ENCODE measurements around the gene NBEA. TPM values are rescaled to one million over a fixed set of nuclear protein-coding genes. Genes with fewer than 3 reads are reported as not detected.

The NBEA gene
- total RNA-seq, 1 experiment from 2014 or later: 4.1 TPM

- no peaks in the 10 kb centered on the region for H3K27me3 ChIP-seq (ENCODE audit: insufficient read depth, low read length)
- H4K20me1 ChIP-seq (ENCODE audit: insufficient read depth): no peaks in the 10 kb centered on the region
- RAD21 ChIA-PET (ENCODE audit: low non-redundant PET in 1 of 2, low total read pairs in 2 of 2, uncharacterized antibody in 2 of 2, unreplicated experiment in 2 of 2): no interaction called here
- no peak overlapping the region for H3K4me2 ChIP-seq (ENCODE audit: low read length)
- POLR2A ChIA-PET: no interaction called here
- no peaks in the 10 kb centered on the region for H3K36me3 ChIP-seq (ENCODE audit: control insufficient read depth in 1 of 2, insufficient read depth in 2 of 2, low read length in 2 of 2)
- no peaks in the 10 kb centered on the region for H3K9me2 ChIP-seq (ENCODE audit: insufficient read depth)
- intact Hi-C loops (cut with micrococcal nuclease): no loop called here
- H3K4me1 ChIP-seq (ENCODE audit: control insufficient read depth in 1 of 2, insufficient read depth in 2 of 2, low read length in 2 of 2): no peaks in the 10 kb centered on the region
- TF ChIP-seq CEBPB (IDR thresholded peaks at IDR 0.05; ENCODE audit: low read depth): no peak
- no peak for TF ChIP-seq RAD21 (IDR thresholded peaks at IDR 0.05; ENCODE audit: low read depth)
- no peak for TF ChIP-seq ZNF274 (IDR thresholded peaks at IDR 0.05; ENCODE audit: low read depth, low read length)
- TF ChIP-seq MAX (IDR thresholded peaks at IDR 0.05): no peak
- no peak for TF ChIP-seq YY1 (IDR thresholded peaks at IDR 0.05; ENCODE audit: extremely low read depth, insufficient replicate concordance, low read depth, low read length)
- TF ChIP-seq EZH2 (IDR thresholded peaks at IDR 0.05): no peak
- TF ChIP-seq ZFX (IDR thresholded peaks at IDR 0.05): no peak
- TF ChIP-seq, protein P1, sequence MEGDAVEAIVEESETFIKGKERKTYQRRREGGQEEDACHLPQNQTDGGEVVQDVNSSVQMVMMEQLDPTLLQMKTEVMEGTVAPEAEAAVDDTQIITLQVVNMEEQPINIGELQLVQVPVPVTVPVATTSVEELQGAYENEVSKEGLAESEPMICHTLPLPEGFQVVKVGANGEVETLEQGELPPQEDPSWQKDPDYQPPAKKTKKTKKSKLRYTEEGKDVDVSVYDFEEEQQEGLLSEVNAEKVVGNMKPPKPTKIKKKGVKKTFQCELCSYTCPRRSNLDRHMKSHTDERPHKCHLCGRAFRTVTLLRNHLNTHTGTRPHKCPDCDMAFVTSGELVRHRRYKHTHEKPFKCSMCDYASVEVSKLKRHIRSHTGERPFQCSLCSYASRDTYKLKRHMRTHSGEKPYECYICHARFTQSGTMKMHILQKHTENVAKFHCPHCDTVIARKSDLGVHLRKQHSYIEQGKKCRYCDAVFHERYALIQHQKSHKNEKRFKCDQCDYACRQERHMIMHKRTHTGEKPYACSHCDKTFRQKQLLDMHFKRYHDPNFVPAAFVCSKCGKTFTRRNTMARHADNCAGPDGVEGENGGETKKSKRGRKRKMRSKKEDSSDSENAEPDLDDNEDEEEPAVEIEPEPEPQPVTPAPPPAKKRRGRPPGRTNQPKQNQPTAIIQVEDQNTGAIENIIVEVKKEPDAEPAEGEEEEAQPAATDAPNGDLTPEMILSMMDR (IDR thresholded peaks at IDR 0.05 in 2 of 3, conservative IDR thresholded peaks at IDR 0.05 in 1 of 3; ENCODE audit: borderline replicate concordance in 1 of 3, insufficient read depth in 1 of 3, low read depth in 2 of 3, low read length in 2 of 3): no peak
- TF ChIP-seq SIN3A (IDR thresholded peaks at IDR 0.05; ENCODE audit: low read depth): no peak
- TF ChIP-seq, protein P2, sequence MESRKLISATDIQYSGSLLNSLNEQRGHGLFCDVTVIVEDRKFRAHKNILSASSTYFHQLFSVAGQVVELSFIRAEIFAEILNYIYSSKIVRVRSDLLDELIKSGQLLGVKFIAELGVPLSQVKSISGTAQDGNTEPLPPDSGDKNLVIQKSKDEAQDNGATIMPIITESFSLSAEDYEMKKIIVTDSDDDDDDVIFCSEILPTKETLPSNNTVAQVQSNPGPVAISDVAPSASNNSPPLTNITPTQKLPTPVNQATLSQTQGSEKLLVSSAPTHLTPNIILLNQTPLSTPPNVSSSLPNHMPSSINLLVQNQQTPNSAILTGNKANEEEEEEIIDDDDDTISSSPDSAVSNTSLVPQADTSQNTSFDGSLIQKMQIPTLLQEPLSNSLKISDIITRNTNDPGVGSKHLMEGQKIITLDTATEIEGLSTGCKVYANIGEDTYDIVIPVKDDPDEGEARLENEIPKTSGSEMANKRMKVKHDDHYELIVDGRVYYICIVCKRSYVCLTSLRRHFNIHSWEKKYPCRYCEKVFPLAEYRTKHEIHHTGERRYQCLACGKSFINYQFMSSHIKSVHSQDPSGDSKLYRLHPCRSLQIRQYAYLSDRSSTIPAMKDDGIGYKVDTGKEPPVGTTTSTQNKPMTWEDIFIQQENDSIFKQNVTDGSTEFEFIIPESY (IDR thresholded peaks at IDR 0.05; ENCODE audit: extremely low read depth, insufficient replicate concordance, low read length): no peak
- H3K9me3 ChIP-seq (ENCODE audit: control insufficient read depth in 1 of 2, insufficient read depth in 1 of 2, low read depth in 1 of 2, low read length in 2 of 2): no peaks in the 10 kb centered on the region
- ATAC-seq: no peak
- H3K4me3 ChIP-seq (replicated peaks in 1 of 2; ENCODE audit: low read depth in 1 of 2, low read length in 2 of 2): no peak overlapping the region
- CTCF ChIA-PET: no interaction called here
- no peaks in the 10 kb centered on the region for H3K79me2 ChIP-seq (ENCODE audit: insufficient read depth, low read length)
- H3K9ac ChIP-seq (ENCODE audit: low read length): no peak overlapping the region
- H3K27ac ChIP-seq (ENCODE audit: low read depth, low read length): no peak overlapping the region
- DNase-seq (ENCODE audit: low read depth, low spot score): no peak
- H2AFZ ChIP-seq (ENCODE audit: low read depth, low read length, poor library complexity, severe bottlenecking): no peak overlapping the region
- BruUV-seq (replicated peaks): no TSS peak
Observed at GRCh38 chr13:35596321-35597030, 654.4 kb downstream of the NBEA start.
